Endothelial cell of umbilical vein (primary cell): ENCODE results near the gene CD55. TPM values are rescaled to one million over a fixed set of nuclear protein-coding genes. Genes with fewer than 3 reads are reported as not detected.

Source experiments
- BruUV-seq: library from RNA; stranded (reverse); fragments of 400-500 nt; replicated peaks from 2 replicates; lab custom pipeline; 2021; lab: Mats Ljungman, UMichigan
- CTCF ChIA-PET: fragments of 300-600, 350-600 bp; sonication (Branson Sonifier 250); formaldehyde crosslinking; loops from one replicate; lab custom pipeline; 2021; ENCODE audit warnings: antibody characterized with exemption, inconsistent platforms; lab: Charles Lee
- POLR2A ChIA-PET: fragments of 300-600, 350-600 bp; sonication (Branson Sonifier 250); formaldehyde crosslinking; loops from one replicate; lab custom pipeline; 2021; ENCODE audit warnings: antibody characterized with exemption, inconsistent platforms; lab: Charles Lee
- DNase-seq: peaks from one replicate; pipeline ENCODE4 v3.0.0-alpha.2; 2011; ENCODE audit warnings: low read depth, low spot score
- FAIRE-seq: peaks from 2 replicates; lab custom pipeline; 2011; peaks lifted over from hg19 to GRCh38; lab: Jason Lieb, UNC
- H2AFZ ChIP-seq: 2 replicates; pipeline ENCODE4 v1.6.0; 2012; ENCODE audit warnings: low read depth, low read length, control low read depth, inconsistent platforms
- H3K27ac ChIP-seq: 2 replicates; pipeline ENCODE4 v1.5.1; 2011; ENCODE audit warnings: low read depth, mild to moderate bottlenecking, control low read depth, low read length, moderate library complexity; ENCODE audit not compliant: insufficient read depth
- H3K27me3 ChIP-seq, 2 experiments: 2 replicates each; pipeline versions ENCODE4 v1.6.0 to v1.6.1; 2011; ENCODE audit warnings: low read length in 2 of 2, mixed read lengths in 1 of 2; ENCODE audit not compliant: control insufficient read depth in 2 of 2, insufficient read depth in 2 of 2
- H3K36me3 ChIP-seq, 2 experiments: 2 replicates in 1 of 2; 3 replicates in 1 of 2; pipeline ENCODE4 v1.5.1; 2011; ENCODE audit warnings: low read length in 2 of 2, mild to moderate bottlenecking in 1 of 2, moderate library complexity in 1 of 2; ENCODE audit not compliant: control insufficient read depth in 2 of 2, insufficient read depth in 2 of 2; ENCODE audit errors: extremely low read depth in 1 of 2
- H3K4me1 ChIP-seq: 3 replicates; pipeline ENCODE4 v1.5.1; 2011; ENCODE audit warnings: mild to moderate bottlenecking, low read length; ENCODE audit not compliant: control insufficient read depth, insufficient read depth; ENCODE audit errors: extremely low read depth
- H3K4me2 ChIP-seq: 2 replicates; pipeline ENCODE4 v1.6.1; 2011; ENCODE audit warnings: low read length, control low read depth, mixed read lengths; ENCODE audit not compliant: insufficient read depth
- H3K4me3 ChIP-seq, 3 experiments: fragments of 200-600 bp in 1 of 3; sonication (generic), shearing (Covaris generic) in 1 of 3; replicated peaks in 1 of 3; 2 replicates each; pipeline ENCODE4 v1.5.1; 2011 to 2016; ENCODE audit warnings: control low read depth in 3 of 3, low read length in 3 of 3, mild to moderate bottlenecking in 2 of 3, inconsistent platforms in 1 of 3, low read depth in 1 of 3, moderate library complexity in 1 of 3; ENCODE audit not compliant: insufficient read depth in 1 of 3
- H3K79me2 ChIP-seq: 2 replicates; pipeline ENCODE4 v1.6.0; 2012; ENCODE audit warnings: low read length, inconsistent platforms; ENCODE audit not compliant: control insufficient read depth, insufficient read depth
- H3K9ac ChIP-seq: replicated peaks from 2 replicates; pipeline ENCODE3; 2011; ENCODE audit warnings: low read length, control low read depth; ENCODE audit not compliant: insufficient read depth; ENCODE audit errors: extremely low read depth
- H3K9me1 ChIP-seq: replicated peaks from 3 replicates; pipeline ENCODE4 v1.6.0; 2011; ENCODE audit warnings: mild to moderate bottlenecking, low read length; ENCODE audit not compliant: control insufficient read depth, insufficient read depth; ENCODE audit errors: extremely low read depth
- H3K9me3 ChIP-seq: replicated peaks from 2 replicates; pipeline ENCODE4 v1.5.1; 2012; ENCODE audit warnings: low read length, inconsistent platforms; ENCODE audit not compliant: control insufficient read depth, insufficient read depth
- H4K20me1 ChIP-seq: replicated peaks from 2 replicates; pipeline ENCODE3; 2011; ENCODE audit warnings: mild to moderate bottlenecking, low read length; ENCODE audit not compliant: control insufficient read depth, insufficient read depth; ENCODE audit errors: extremely low read depth
- CTCF ChIP-seq, 2 donors: IDR thresholded peaks; 1 replicate in 1 of 2; 2 replicates in 1 of 2; pipeline ENCODE4 v1.5.1; 2011; ENCODE audit warnings: low read length in 2 of 2, mild to moderate bottlenecking in 2 of 2, moderate library complexity in 2 of 2, control low read depth in 1 of 2, inconsistent platforms in 1 of 2, low read depth in 1 of 2; ENCODE audit not compliant: insufficient read depth in 1 of 2; ENCODE audit errors: extremely low read depth in 1 of 2
- EZH2 ChIP-seq: IDR thresholded peaks from 2 replicates; pipeline ENCODE4 v1.6.1; 2012; ENCODE audit warnings: borderline replicate concordance, low read depth, mild to moderate bottlenecking, moderate library complexity, low read length, inconsistent platforms; ENCODE audit not compliant: severe bottlenecking
- FOS ChIP-seq: IDR thresholded peaks from 2 replicates; pipeline ENCODE4 v1.6.1; 2011; ENCODE audit warnings: mild to moderate bottlenecking, low read length, moderate library complexity, borderline replicate concordance; ENCODE audit not compliant: insufficient read depth
- GATA2 ChIP-seq: IDR thresholded peaks from 2 replicates; pipeline ENCODE4 v1.7.0; 2011; ENCODE audit warnings: low read depth, mild to moderate bottlenecking, moderate library complexity, mixed read lengths, low read length; ENCODE audit not compliant: insufficient read length, insufficient read depth
- JUN ChIP-seq: IDR thresholded peaks from 2 replicates; pipeline ENCODE4 v1.6.1; 2011; ENCODE audit warnings: borderline replicate concordance, low read depth; ENCODE audit not compliant: insufficient read length, insufficient read depth
- MAX ChIP-seq: IDR thresholded peaks from 2 replicates; pipeline ENCODE4 v1.6.1; 2011; ENCODE audit not compliant: insufficient read depth, insufficient read length
- MYC ChIP-seq: IDR thresholded peaks from one replicate; pipeline ENCODE4 v1.6.1; 2011; ENCODE audit warnings: mild to moderate bottlenecking, low read depth, low read length
- POLR2A ChIP-seq: IDR thresholded peaks from 2 replicates; pipeline ENCODE4 v1.6.1; 2012; ENCODE audit warnings: low read depth, mild to moderate bottlenecking, control low read depth, low read length
- POLR2AphosphoS5 ChIP-seq: IDR thresholded peaks from 2 replicates; pipeline ENCODE4 v1.6.1; 2012; ENCODE audit warnings: low read depth, mild to moderate bottlenecking, control low read depth, low read length, moderate library complexity; ENCODE audit not compliant: insufficient read depth
- dilution Hi-C: fragments of 300-500 bp; cut with MboI; formaldehyde crosslinking; loops from one replicate; pipeline ENCODE4 v1.15.0; 2019; ENCODE audit warnings: low sequenced_read_pairs; ENCODE audit not compliant: extremely low pct_ligation_motif_present
- intact Hi-C: fragments of 100-400 bp; cut with micrococcal nuclease; formaldehyde crosslinking; loops from one replicate; pipeline ENCODE4 v1.10.0; 2022
- polyA plus RNA-seq, 4 experiments: library from polyadenylated mRNA; depleted of rRNA in 3 of 4; stranded (reverse) in 3 of 4; unstranded in 1 of 4; fragments of >200 nt; gene quantifications; 2 replicates each; pipeline versions ENCODE4 v1.2.1 to v1.2.3, GENCODE V29; 2011 to 2012; ENCODE audit warnings: missing spikeins in 1 of 4
- total RNA-seq: library from RNA; stranded (reverse); gene quantifications from 2 replicates; pipeline ENCODE4 v1.2.3, GENCODE V29; 2021

Gene CD55
- total and polyA plus RNA-seq, 2 donors (not counting 3 experiments of a cell fraction or from before 2014, with no cell fraction given): 111 to 179 TPM

GRCh38 chr1:207306603-207307002, 14.9 kb upstream of the CD55 start:
- intact Hi-C loops (no loop called here), dilution Hi-C loops (no loop called here)
- Histone ChIP-seq H3K9me3 (no peaks in the 10 kb centered on the region), H3K9ac (no peak overlapping the region), H4K20me1 (no peaks in the 10 kb centered on the region), H3K27me3 (no peaks in the 10 kb centered on the region), H3K4me2 (no peak overlapping the region), H3K9me1 (no peaks in the 10 kb centered on the region), H3K4me3 (no peak overlapping the region), H3K79me2 (no peaks in the 10 kb centered on the region), H3K4me1 (peaks cover 53% of the 10 kb centered on the region), H3K36me3 (no peaks in the 10 kb centered on the region), H2AFZ (no peak overlapping the region), H3K27ac (no peak overlapping the region)
- ChIA-PET CTCF (no interaction called here), POLR2A (no interaction called here)
- BruUV-seq: no TSS peak
- TF ChIP-seq POLR2AphosphoS5 (no peak), POLR2A (no peak), MAX (no peak), CTCF (IDR thresholded peaks at IDR 0.05; ENCODE audit: extremely low read depth in 1 of 2, insufficient read depth in 1 of 2, low read depth in 1 of 2, low read length in 2 of 2) (no peak), GATA2 (no peak), EZH2 (no peak), FOS (no peak), MYC (no peak), JUN (no peak)
- no peak for DNase-seq
- no peak for FAIRE-seq
